Keratinocyte (primary cell): ENCODE results near the gene FLYWCH2.

Experiments used
- EZH2 ChIP-seq: IDR thresholded peaks from one replicate; pipeline ENCODE4 v1.6.1; 2012; ENCODE audit warnings: inconsistent platforms, mild to moderate bottlenecking, low read length, moderate library complexity
- TF ChIP-seq, protein P1 (sequence below), 3 experiments: IDR thresholded peaks in 1 of 3; conservative IDR thresholded peaks in 1 of 3; optimal IDR thresholded peaks in 1 of 3; 2 replicates in 2 of 3; 3 replicates in 1 of 3; pipeline versions ENCODE3 to v1.5.1; 2011; ENCODE audit warnings: low read length in 3 of 3, mild to moderate bottlenecking in 3 of 3, moderate library complexity in 2 of 3, control low read depth in 1 of 3, inconsistent platforms in 1 of 3; ENCODE audit not compliant: insufficient read depth in 2 of 3; ENCODE audit errors: extremely low read depth in 1 of 3

DNA sequence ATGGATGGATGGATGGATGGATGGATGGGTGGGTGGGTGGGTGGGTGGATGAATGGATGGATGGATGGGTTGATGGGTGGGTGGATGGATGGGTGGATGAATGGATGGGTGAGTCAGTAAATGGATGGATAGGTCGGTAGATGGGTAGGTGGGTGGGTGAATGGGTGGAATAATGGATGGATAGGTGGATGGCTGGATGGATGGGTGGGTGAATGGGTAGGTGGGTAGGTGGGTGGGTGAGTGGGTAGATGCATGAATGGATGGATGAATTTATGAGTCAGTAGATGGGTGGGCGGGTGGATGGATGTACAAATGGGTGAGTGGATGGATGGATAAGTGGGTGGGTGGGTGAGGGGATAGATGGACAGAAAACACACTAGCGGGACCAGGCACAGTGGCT, 48.0 kb upstream of the FLYWCH2 start:
- TF ChIP-seq, protein P1, sequence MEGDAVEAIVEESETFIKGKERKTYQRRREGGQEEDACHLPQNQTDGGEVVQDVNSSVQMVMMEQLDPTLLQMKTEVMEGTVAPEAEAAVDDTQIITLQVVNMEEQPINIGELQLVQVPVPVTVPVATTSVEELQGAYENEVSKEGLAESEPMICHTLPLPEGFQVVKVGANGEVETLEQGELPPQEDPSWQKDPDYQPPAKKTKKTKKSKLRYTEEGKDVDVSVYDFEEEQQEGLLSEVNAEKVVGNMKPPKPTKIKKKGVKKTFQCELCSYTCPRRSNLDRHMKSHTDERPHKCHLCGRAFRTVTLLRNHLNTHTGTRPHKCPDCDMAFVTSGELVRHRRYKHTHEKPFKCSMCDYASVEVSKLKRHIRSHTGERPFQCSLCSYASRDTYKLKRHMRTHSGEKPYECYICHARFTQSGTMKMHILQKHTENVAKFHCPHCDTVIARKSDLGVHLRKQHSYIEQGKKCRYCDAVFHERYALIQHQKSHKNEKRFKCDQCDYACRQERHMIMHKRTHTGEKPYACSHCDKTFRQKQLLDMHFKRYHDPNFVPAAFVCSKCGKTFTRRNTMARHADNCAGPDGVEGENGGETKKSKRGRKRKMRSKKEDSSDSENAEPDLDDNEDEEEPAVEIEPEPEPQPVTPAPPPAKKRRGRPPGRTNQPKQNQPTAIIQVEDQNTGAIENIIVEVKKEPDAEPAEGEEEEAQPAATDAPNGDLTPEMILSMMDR (optimal IDR thresholded peaks at IDR 0.05 in 1 of 3, IDR thresholded peaks at IDR 0.05 in 1 of 3, conservative IDR thresholded peaks at IDR 0.05 in 1 of 3; ENCODE audit: extremely low read depth in 1 of 3, insufficient read depth in 2 of 3, low read length in 3 of 3), result no peak
- TF ChIP-seq EZH2, result no peak
